Ecto neural progenitor cell (in vitro differentiated cells): Measurements from ENCODE around the gene HTR3B.
"Not testable (repeated sequence)": the region's sequence is repeated elsewhere in the genome, so short reads cannot be mapped to it uniquely, and the experiment has no call there.

ENCODE experiments used
- DNase-seq: peaks from one replicate; pipeline ENCODE4 v3.0.0-alpha.2; 2018; ENCODE audit warnings: low spot score

Gene HTR3B

GRCh38 chr11:113884361-113884836 is 20.2 kb upstream of the HTR3B start:
- DNase-seq = peak; percentile 59

- no peak for DNase-seq
These were observed 18.7 kb upstream of the HTR3B start for GRCh38 chr11:113885897-113886296.

- no peak for DNase-seq
These were observed 15.7 kb upstream of the HTR3B start for GRCh38 chr11:113888848-113889247.

- DNase-seq = no peak
These were observed 10.1 kb upstream of the HTR3B start for GRCh38 chr11:113894421-113894996.

GRCh38 chr11:113895367-113896155 is 9.0 kb upstream of the HTR3B start:
- no peak for DNase-seq

GRCh38 chr11:113896156-113896879 is 8.3 kb upstream of the HTR3B start:
- no peak for DNase-seq

GRCh38 chr11:113901141-113901540 is 3.5 kb upstream of the HTR3B start:
- no peak for DNase-seq

- DNase-seq = no peak
These were observed 1.4 kb downstream of the HTR3B start for GRCh38 chr11:113906038-113906437.

GRCh38 chr11:113906516-113906915 is 1.9 kb downstream of the HTR3B start:
- no peak for DNase-seq

- no peak for DNase-seq
These were observed 2.6 kb downstream of the HTR3B start for GRCh38 chr11:113907152-113907551.

- no peak for DNase-seq
These were observed 3.1 kb downstream of the HTR3B start for GRCh38 chr11:113907681-113908080.

GRCh38 chr11:113908098-113908497 is 3.5 kb downstream of the HTR3B start:
- DNase-seq = no peak

- not testable (repeated sequence) for DNase-seq
These were observed 6.9 kb downstream of the HTR3B start for GRCh38 chr11:113911491-113911890.

- DNase-seq = no peak
These were observed 19.0 kb downstream of the HTR3B start for GRCh38 chr11:113923572-113923971.

GRCh38 chr11:113926273-113927197 is 21.9 kb downstream of the HTR3B start:
- no peak for DNase-seq

- no peak for DNase-seq
These were observed 23.7 kb downstream of the HTR3B start for GRCh38 chr11:113928311-113928710.

GRCh38 chr11:113932788-113933187 is 28.2 kb downstream of the HTR3B start:
- no peak for DNase-seq

GRCh38 chr11:113934193-113934592 is 29.6 kb downstream of the HTR3B start:
- not testable (repeated sequence) for DNase-seq

- DNase-seq = no peak
These were observed 30.2 kb downstream of the HTR3B start for GRCh38 chr11:113934761-113935160.

- no peak for DNase-seq
These were observed 31.3 kb downstream of the HTR3B start for GRCh38 chr11:113935858-113936257.

- no peak for DNase-seq
These were observed 33.3 kb downstream of the HTR3B start for GRCh38 chr11:113937918-113938317.

- no peak for DNase-seq
These were observed 37.7 kb downstream of the HTR3B start for GRCh38 chr11:113942256-113942655.
